HuH-7.5 (cell line): Measurements from ENCODE around the gene MPRIP.
A peak's percentile ranks its signal among the peaks of the same experiment; 100 is the strongest.

Source experiments
- DNase-seq: peaks from one replicate; pipeline ENCODE4 v3.0.0; 2011; ENCODE audit warnings: low spot score

Gene MPRIP

GRCh38 chr17:17237026-17237799 is 195.0 kb downstream of the MPRIP start, which contains the start of gene FLCN:
FLCN (minus strand) TSS chr17:17237168; CDS start chr17:17228137, 9,031 bp downstream.
- DNase-seq = peak; percentile 73

GRCh38 chr17:17239832-17240231 is 197.6 kb downstream of the MPRIP start:
- no peak for DNase-seq

GRCh38 chr17:17241656-17242055 is 199.4 kb downstream of the MPRIP start:
- no peak for DNase-seq

GRCh38 chr17:17242246-17242645 is 200.0 kb downstream of the MPRIP start:
- DNase-seq = no peak
